ENCODE data around the gene PRUNE1. TPM values are rescaled to one million over a fixed set of nuclear protein-coding genes. Genes with fewer than 3 reads are reported as not detected.
A peak's percentile ranks its signal among the peaks of the same experiment; 100 is the strongest.

PRUNE1 gene
- total RNA-seq, 2 experiments from 2014 or later, result 12.4 to 15.7 TPM

DNA sequence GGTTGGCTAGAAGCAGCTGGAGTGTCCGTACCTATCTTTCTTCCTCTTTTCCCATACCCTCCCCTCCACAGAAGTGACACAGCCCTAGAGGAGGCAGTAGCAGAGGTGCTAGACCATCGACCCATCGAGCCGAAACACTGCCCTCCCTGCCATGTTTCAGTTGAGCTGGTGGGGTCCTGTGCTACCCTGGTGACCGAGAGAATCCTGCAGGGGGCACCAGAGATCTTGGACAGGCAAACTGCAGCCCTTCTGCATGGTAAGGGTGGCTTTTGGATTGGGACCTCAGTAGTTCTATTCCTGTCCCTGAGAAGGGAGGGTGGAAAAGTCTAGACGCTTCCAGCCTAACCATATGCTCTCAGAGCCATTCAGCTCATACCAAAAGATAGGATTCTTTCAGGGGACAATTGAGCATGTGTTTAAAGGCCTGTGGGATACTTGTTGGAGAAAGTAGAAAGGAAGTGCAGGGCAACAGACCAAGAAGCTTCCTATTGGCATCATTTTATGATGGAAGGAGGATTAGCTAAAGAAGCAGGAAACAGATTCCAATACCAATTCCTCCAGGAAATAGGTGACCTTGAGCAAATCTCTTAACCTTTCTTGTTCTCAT lies 16.4 kb downstream of the PRUNE1 start:
- POLR2A ChIA-PET, result interaction anchor here (0.5 to 1.0 kb wide), 6 partner anchors 34 to 204 kb away, joined by 3 to 5 read pairs (median 3); no protein-coding TSS in a partner anchor
- Mint-ChIP-seq H3K4me1 (ENCODE audit: low read depth) (peaks cover 4% of the 10 kb centered on the region), H3K27ac (peak overlapping the region; percentile 3), H3K4me3 (peak overlapping the region; percentile 31), H3K27me3 (no peaks in the 10 kb centered on the region), H3K9me3 (no peaks in the 10 kb centered on the region), H3K36me3 (ENCODE audit: low read depth) (peaks cover 11% of the 10 kb centered on the region)
- ATAC-seq, result peak; percentile 99
- CTCF ChIA-PET, result interaction anchor here (0.7 to 3.6 kb wide), 39 partner anchors 12 to 361 kb away, joined by 3 to 56 read pairs (median 5); partner anchors contain the start of genes BNIPL, C1orf56, CDC42SE1 and MINDY1
- TF ChIP-seq, protein P1, sequence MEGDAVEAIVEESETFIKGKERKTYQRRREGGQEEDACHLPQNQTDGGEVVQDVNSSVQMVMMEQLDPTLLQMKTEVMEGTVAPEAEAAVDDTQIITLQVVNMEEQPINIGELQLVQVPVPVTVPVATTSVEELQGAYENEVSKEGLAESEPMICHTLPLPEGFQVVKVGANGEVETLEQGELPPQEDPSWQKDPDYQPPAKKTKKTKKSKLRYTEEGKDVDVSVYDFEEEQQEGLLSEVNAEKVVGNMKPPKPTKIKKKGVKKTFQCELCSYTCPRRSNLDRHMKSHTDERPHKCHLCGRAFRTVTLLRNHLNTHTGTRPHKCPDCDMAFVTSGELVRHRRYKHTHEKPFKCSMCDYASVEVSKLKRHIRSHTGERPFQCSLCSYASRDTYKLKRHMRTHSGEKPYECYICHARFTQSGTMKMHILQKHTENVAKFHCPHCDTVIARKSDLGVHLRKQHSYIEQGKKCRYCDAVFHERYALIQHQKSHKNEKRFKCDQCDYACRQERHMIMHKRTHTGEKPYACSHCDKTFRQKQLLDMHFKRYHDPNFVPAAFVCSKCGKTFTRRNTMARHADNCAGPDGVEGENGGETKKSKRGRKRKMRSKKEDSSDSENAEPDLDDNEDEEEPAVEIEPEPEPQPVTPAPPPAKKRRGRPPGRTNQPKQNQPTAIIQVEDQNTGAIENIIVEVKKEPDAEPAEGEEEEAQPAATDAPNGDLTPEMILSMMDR (IDR thresholded peaks at IDR 0.05), result peak; percentile 82
- peak; percentile 94 for DNase-seq
- intact Hi-C loops (cut with micrococcal nuclease), result loop anchor here (5.0 kb wide), 1 partner anchor 33 kb away; the partner anchor contains the start of gene CDC42SE1

DNA sequence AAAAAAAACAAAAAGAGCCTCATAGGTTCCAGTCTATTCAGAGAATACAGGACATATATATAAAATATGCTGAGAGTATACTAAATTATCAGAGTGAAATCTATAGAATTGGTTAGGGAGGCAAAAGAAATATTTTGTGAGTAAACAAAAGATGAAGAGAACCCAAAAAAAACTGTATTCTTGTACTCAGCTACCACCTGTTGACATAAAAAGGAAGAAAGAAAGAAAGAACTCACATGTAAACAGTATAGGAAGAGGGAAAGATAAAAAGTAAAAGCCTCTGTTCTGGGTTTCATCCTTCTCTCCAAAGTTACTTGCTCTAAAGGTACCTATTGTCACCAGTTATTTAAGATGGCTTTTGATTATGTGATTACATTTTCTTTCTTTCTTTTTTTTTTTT lies 18.2 kb downstream of the PRUNE1 start:
- no peak overlapping the region for H3K27ac Mint-ChIP-seq
- no peaks in the 10 kb centered on the region for H3K27me3 Mint-ChIP-seq
- POLR2A ChIA-PET, result no interaction called here

DNA sequence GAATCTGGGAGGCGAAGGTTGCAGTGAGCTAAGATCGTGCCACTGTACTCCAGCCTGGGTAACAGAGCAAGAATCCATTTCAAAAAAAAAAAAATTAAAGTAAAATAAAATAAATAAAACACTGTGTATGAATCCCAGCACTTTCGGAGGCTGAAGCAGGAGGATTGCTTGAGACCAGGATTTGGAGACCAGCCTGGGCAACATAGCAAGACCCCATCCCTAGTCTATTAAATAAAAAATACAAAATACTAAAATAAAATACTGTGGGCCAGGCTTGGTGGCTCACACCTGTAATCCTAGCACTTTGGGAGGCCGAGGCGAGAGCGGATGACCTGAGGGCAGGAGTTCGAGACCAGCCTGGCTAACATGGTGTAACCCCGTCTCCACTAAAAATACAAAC lies 23.9 kb downstream of the PRUNE1 start:
- TF ChIP-seq, protein P1 (IDR thresholded peaks at IDR 0.05), result no peak
- CTCF ChIA-PET, result interaction anchor here (0.7 to 1.4 kb wide), 2 partner anchors 37 to 123 kb away, joined by 4 read pairs; no protein-coding TSS in a partner anchor
- H3K4me1 Mint-ChIP-seq (ENCODE audit: low read depth), result no peaks in the 10 kb centered on the region
- H3K27me3 Mint-ChIP-seq, result no peaks in the 10 kb centered on the region
- H3K9me3 Mint-ChIP-seq, result no peaks in the 10 kb centered on the region
- H3K27ac Mint-ChIP-seq, result no peak overlapping the region
- ATAC-seq, result no peak
- H3K36me3 Mint-ChIP-seq (ENCODE audit: low read depth), result peaks cover 10% of the 10 kb centered on the region
- H3K4me3 Mint-ChIP-seq, result no peak overlapping the region
- intact Hi-C loops (cut with micrococcal nuclease), result no loop called here
- no peak for DNase-seq
- POLR2A ChIA-PET, result no interaction called here

More for the DNA sequence above, 18.2 kb downstream of the PRUNE1 start:
- ATAC-seq (no peak), DNase-seq (no peak)
- H3K4me1 Mint-ChIP-seq (ENCODE audit: low read depth), result peaks cover 4% of the 10 kb centered on the region
- TF ChIP-seq, protein P1 (IDR thresholded peaks at IDR 0.05), result no peak
- intact Hi-C loops (cut with micrococcal nuclease), result no loop called here
- no peak overlapping the region for H3K4me3 Mint-ChIP-seq
- H3K36me3 Mint-ChIP-seq (ENCODE audit: low read depth), result peaks cover 15% of the 10 kb centered on the region
- no peaks in the 10 kb centered on the region for H3K9me3 Mint-ChIP-seq
- CTCF ChIA-PET, result interaction anchor here (1.0 to 3.6 kb wide), 6 partner anchors 10 to 225 kb away, joined by 3 to 56 read pairs (median 4); partner anchors contain the start of genes BNIPL and C1orf56

DNA sequence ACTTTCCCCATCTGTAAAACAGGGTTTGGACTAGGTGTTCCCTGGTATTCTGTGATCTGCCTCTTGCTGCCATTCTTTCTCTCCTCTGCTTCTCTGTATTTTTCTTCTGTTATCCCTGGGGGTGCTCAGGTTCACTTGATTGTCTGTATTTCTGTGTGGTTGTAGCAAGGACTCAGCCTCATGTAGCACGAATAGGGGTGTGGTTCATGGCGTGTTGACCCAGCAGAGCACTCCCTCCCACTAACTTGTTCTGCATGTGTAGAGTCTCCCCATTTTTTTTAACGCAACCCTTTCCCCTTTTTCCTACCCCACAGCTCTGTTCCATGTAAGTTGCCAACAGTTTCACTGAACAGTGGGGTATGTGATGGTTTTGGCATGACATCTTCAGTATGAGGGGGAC lies 26.9 kb downstream of the PRUNE1 start:
- Mint-ChIP-seq H3K36me3 (ENCODE audit: low read depth) (peaks cover 4% of the 10 kb centered on the region), H3K27me3 (no peaks in the 10 kb centered on the region), H3K4me1 (ENCODE audit: low read depth) (no peaks in the 10 kb centered on the region), H3K9me3 (no peaks in the 10 kb centered on the region), H3K4me3 (no peak overlapping the region), H3K27ac (peak overlapping the region; percentile 38)
- TF ChIP-seq, protein P1 (IDR thresholded peaks at IDR 0.05), result no peak
- intact Hi-C loops (cut with micrococcal nuclease), result no loop called here
- DNase-seq (no peak), ATAC-seq (no peak)
- ChIA-PET POLR2A (no interaction called here), CTCF (interaction anchor here (1.1 kb wide), 1 partner anchor 9 kb away, joined by 3 read pairs; no protein-coding TSS in a partner anchor)

DNA sequence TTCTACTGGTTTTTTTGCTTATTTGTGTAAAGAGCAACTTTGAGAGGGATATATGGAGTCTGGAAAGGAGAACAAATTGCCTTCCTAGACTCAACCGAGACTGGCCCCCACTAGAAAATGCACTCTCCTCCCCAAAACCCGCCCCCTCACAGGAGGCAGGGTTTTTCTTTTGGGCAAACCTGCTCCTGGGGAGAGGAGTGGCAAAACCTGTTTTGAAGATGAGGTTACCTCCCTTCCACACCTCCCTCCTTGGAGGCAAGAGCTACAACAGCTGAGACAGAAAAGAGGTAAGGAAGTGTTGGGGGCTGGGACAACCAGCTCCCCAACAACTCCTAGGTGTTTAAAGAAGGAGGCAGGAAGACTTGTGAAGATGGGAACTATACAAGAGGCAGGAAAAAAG lies 28.1 kb downstream of the PRUNE1 start, which contains the start of gene BNIPL:
BNIPL (plus strand) TSS at position 231 of the 400 bp plus-strand sequence; CDS start at position 371, 140 bp downstream.
- ChIA-PET POLR2A (interaction anchor here (0.6 to 1.5 kb wide), 2 partner anchors 8 to 151 kb away, joined by 3 to 5 read pairs; no protein-coding TSS in a partner anchor), CTCF (interaction anchor here (0.6 to 3.2 kb wide), 4 partner anchors 10 to 114 kb away, joined by 3 to 15 read pairs (median 4); partner anchors contain the start of gene C1orf56)
- no peaks in the 10 kb centered on the region for H3K4me1 Mint-ChIP-seq (ENCODE audit: low read depth)
- TF ChIP-seq, protein P1 (IDR thresholded peaks at IDR 0.05), result no peak
- ATAC-seq (no peak), DNase-seq (no peak)
- no peak within 1 kb of the TSS for H3K27ac Mint-ChIP-seq
- H3K27me3 Mint-ChIP-seq, result no peaks in the 10 kb centered on the region
- intact Hi-C loops (cut with micrococcal nuclease), result no loop called here
- peaks cover 2% of the 10 kb centered on the region for H3K36me3 Mint-ChIP-seq (ENCODE audit: low read depth)
- H3K9me3 Mint-ChIP-seq, result no peaks in the 10 kb centered on the region
- no peak within 1 kb of the TSS for H3K4me3 Mint-ChIP-seq

All from activated CD8-positive, alpha-beta T cell treated with anti-CD3 and anti-CD28 coated beads for 36 hours (primary cell).